Activated naive CD4-positive, alpha-beta T cell treated with anti-CD3 and anti-CD28 coated beads, Interleukin-2, amount 50 U/mL, for 16 hours (primary cell): ENCODE measurements around the gene ZNF70.

Experiments
- DNase-seq: peaks from one replicate; pipeline ENCODE4 v3.0.0-alpha.2; 2020

Gene ZNF70

GRCh38 chr22:23778577-23778900 is 27.6 kb upstream of the ZNF70 start:
- no peak for DNase-seq

GRCh38 chr22:23777776-23778576 is 27.1 kb upstream of the ZNF70 start:
- no peak for DNase-seq

- no peak for DNase-seq
These were observed 25.0 kb upstream of the ZNF70 start for GRCh38 chr22:23775779-23776375.

GRCh38 chr22:23774922-23775436 is 24.1 kb upstream of the ZNF70 start:
- no peak for DNase-seq

GRCh38 chr22:23774114-23774921 is 23.4 kb upstream of the ZNF70 start:
- DNase-seq: no peak

- no peak for DNase-seq
These were observed 22.7 kb upstream of the ZNF70 start for GRCh38 chr22:23773483-23774113.

GRCh38 chr22:23772649-23773473 is 21.9 kb upstream of the ZNF70 start, which contains the start of gene MMP11:
MMP11 (plus strand) TSS chr22:23772849; CDS start chr22:23772871, 22 bp downstream.
- peak; percentile 61 for DNase-seq

- DNase-seq: no peak
These were observed 21.4 kb upstream of the ZNF70 start for GRCh38 chr22:23772315-23772648.

GRCh38 chr22:23769321-23769965 is 18.5 kb upstream of the ZNF70 start:
- no peak for DNase-seq

GRCh38 chr22:23767673-23768548 is 17.0 kb upstream of the ZNF70 start, which contains the start of gene CHCHD10:
CHCHD10 (minus strand) TSS chr22:23767972; CDS start chr22:23767874, 98 bp downstream.
- peak; percentile 82 for DNase-seq

GRCh38 chr22:23767303-23767672 is 16.4 kb upstream of the ZNF70 start:
- DNase-seq: no peak

GRCh38 chr22:23764899-23765881 is 14.3 kb upstream of the ZNF70 start:
- DNase-seq: no peak

GRCh38 chr22:23763954-23764353 is 13.0 kb upstream of the ZNF70 start:
- DNase-seq: no peak

GRCh38 chr22:23763579-23763945 is 12.7 kb upstream of the ZNF70 start:
- peak; percentile 67 for DNase-seq

- peak; percentile 29 for DNase-seq
These were observed 12.1 kb upstream of the ZNF70 start, which contains the start of gene C22orf15 for GRCh38 chr22:23762842-23763578. C22orf15 (plus strand) TSS chr22:23762990; CDS start chr22:23763307, 317 bp downstream.

GRCh38 chr22:23760056-23760455 is 9.1 kb upstream of the ZNF70 start:
- no peak for DNase-seq

GRCh38 chr22:23759566-23759965 is 8.7 kb upstream of the ZNF70 start:
- DNase-seq: no peak

GRCh38 chr22:23756891-23757290 is 6.0 kb upstream of the ZNF70 start:
- no peak for DNase-seq
